HCT116 (cell line): Measurements from ENCODE around the gene SLC10A7.

ENCODE experiments used
- ELF1 ChIP-seq: IDR thresholded peaks from 2 replicates; pipeline ENCODE4 v1.6.1; 2012; ENCODE audit warnings: low read depth, borderline replicate concordance
- EZH2 ChIP-seq: fragments of 200-600 bp; sonication (generic); IDR thresholded peaks from 2 replicates; pipeline ENCODE4 v1.6.1; 2017; ENCODE audit warnings: antibody characterized with exemption, mixed run types
- POLR2A ChIP-seq: IDR thresholded peaks from 2 replicates; pipeline ENCODE4 v1.7.0; 2011; ENCODE audit warnings: borderline replicate concordance; ENCODE audit not compliant: insufficient read depth, insufficient read length; ENCODE audit errors: extremely low read depth
- SP1 ChIP-seq: IDR thresholded peaks from 2 replicates; pipeline ENCODE4 v1.6.1; 2012; ENCODE audit warnings: low read depth
- TCF7L2 ChIP-seq: IDR thresholded peaks from 2 replicates; pipeline ENCODE4 v1.7.0; 2011; ENCODE audit warnings: borderline replicate concordance, inconsistent platforms; ENCODE audit not compliant: insufficient read depth, insufficient read length; ENCODE audit errors: extremely low read depth
- YY1 ChIP-seq: IDR thresholded peaks from 2 replicates; pipeline ENCODE4 v1.6.1; 2011; ENCODE audit warnings: low read length, low read depth, moderate library complexity, mild to moderate bottlenecking; ENCODE audit not compliant: insufficient replicate concordance; ENCODE audit errors: extremely low read depth
- TF ChIP-seq, protein P1 (sequence below), 3 experiments: fragments of 200-600 bp in 1 of 3; sonication (generic) in 1 of 3; IDR thresholded peaks in 2 of 3; conservative IDR thresholded peaks in 1 of 3; 2 replicates each; pipeline ENCODE4 v1.5.1; 2012 to 2017; ENCODE audit warnings: low read depth in 2 of 3, low read length in 2 of 3, antibody characterized with exemption in 1 of 3, borderline replicate concordance in 1 of 3, control low read depth in 1 of 3, mild to moderate bottlenecking in 1 of 3, mixed read lengths in 1 of 3, mixed run types in 1 of 3, moderate library complexity in 1 of 3; ENCODE audit not compliant: insufficient read depth in 1 of 3
- TF ChIP-seq, protein P2 (sequence below): IDR thresholded peaks from 2 replicates; pipeline ENCODE4 v1.6.1; 2012
- TF ChIP-seq, protein P3 (sequence below): IDR thresholded peaks from 2 replicates; pipeline ENCODE4 v1.6.1; 2012
- TF ChIP-seq, protein P4 (sequence below): IDR thresholded peaks from 2 replicates; pipeline ENCODE4 v1.6.1; 2011; ENCODE audit warnings: mild to moderate bottlenecking, low read length, moderate library complexity; ENCODE audit not compliant: insufficient replicate concordance; ENCODE audit errors: extremely low read depth

DNA sequence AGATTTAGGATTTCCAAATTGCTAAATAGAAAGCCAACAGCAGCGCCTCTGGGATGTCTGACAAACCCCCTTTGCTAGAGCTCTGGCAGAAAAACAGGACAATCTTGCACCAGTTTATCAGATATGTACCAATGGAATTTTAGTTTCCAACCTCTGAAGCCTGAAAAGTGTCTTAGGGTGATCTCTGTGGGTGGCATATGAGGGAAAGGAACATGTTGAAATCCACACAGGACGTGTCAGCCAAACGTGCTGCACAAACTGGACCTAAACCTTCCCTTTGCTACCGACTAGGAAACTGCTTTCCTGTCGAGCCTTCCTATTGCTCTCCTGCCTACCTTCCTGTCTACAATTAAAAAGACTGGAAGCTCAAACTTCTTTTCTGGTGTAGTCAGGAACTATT, 253.9 kb downstream of the SLC10A7 start:
- TF ChIP-seq POLR2A (no peak), ELF1 (no peak), SP1 (no peak), YY1 (no peak), EZH2 (no peak), TCF7L2 (no peak)
- TF ChIP-seq, protein P1, sequence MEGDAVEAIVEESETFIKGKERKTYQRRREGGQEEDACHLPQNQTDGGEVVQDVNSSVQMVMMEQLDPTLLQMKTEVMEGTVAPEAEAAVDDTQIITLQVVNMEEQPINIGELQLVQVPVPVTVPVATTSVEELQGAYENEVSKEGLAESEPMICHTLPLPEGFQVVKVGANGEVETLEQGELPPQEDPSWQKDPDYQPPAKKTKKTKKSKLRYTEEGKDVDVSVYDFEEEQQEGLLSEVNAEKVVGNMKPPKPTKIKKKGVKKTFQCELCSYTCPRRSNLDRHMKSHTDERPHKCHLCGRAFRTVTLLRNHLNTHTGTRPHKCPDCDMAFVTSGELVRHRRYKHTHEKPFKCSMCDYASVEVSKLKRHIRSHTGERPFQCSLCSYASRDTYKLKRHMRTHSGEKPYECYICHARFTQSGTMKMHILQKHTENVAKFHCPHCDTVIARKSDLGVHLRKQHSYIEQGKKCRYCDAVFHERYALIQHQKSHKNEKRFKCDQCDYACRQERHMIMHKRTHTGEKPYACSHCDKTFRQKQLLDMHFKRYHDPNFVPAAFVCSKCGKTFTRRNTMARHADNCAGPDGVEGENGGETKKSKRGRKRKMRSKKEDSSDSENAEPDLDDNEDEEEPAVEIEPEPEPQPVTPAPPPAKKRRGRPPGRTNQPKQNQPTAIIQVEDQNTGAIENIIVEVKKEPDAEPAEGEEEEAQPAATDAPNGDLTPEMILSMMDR (IDR thresholded peaks at IDR 0.05 in 2 of 3, conservative IDR thresholded peaks at IDR 0.05 in 1 of 3; ENCODE audit: borderline replicate concordance in 1 of 3, insufficient read depth in 1 of 3, low read depth in 2 of 3, low read length in 2 of 3) = no peak
- TF ChIP-seq, protein P2, sequence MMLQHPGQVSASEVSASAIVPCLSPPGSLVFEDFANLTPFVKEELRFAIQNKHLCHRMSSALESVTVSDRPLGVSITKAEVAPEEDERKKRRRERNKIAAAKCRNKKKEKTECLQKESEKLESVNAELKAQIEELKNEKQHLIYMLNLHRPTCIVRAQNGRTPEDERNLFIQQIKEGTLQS = no peak
- TF ChIP-seq, protein P3, sequence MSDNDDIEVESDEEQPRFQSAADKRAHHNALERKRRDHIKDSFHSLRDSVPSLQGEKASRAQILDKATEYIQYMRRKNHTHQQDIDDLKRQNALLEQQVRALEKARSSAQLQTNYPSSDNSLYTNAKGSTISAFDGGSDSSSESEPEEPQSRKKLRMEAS = no peak
- TF ChIP-seq, protein P4, sequence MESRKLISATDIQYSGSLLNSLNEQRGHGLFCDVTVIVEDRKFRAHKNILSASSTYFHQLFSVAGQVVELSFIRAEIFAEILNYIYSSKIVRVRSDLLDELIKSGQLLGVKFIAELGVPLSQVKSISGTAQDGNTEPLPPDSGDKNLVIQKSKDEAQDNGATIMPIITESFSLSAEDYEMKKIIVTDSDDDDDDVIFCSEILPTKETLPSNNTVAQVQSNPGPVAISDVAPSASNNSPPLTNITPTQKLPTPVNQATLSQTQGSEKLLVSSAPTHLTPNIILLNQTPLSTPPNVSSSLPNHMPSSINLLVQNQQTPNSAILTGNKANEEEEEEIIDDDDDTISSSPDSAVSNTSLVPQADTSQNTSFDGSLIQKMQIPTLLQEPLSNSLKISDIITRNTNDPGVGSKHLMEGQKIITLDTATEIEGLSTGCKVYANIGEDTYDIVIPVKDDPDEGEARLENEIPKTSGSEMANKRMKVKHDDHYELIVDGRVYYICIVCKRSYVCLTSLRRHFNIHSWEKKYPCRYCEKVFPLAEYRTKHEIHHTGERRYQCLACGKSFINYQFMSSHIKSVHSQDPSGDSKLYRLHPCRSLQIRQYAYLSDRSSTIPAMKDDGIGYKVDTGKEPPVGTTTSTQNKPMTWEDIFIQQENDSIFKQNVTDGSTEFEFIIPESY = no peak
